H54 (cell line): ENCODE measurements around the gene GBF1.

Source experiments
- DNase-seq: peaks from one replicate; pipeline ENCODE4 v3.0.0; 2011; ENCODE audit warnings: low spot score, mixed read lengths; ENCODE audit not compliant: insufficient read length
- FAIRE-seq: peaks from 3 replicates; lab custom pipeline; 2011; peaks lifted over from hg19 to GRCh38; lab: Jason Lieb, UNC
- POLR2A ChIP-seq: IDR thresholded peaks from 2 replicates; pipeline ENCODE4 v1.6.1; 2011; ENCODE audit warnings: low read depth, mild to moderate bottlenecking, low read length

The GBF1 gene

GRCh38 chr10:102341038-102341688 lies 95.8 kb downstream of the GBF1 start:
- FAIRE-seq (no peak), DNase-seq (no peak)
- TF ChIP-seq POLR2A, result no peak

GRCh38 chr10:102342458-102342857 lies 97.1 kb downstream of the GBF1 start:
- DNase-seq (no peak), FAIRE-seq (no peak)
- TF ChIP-seq POLR2A, result no peak

GRCh38 chr10:102342958-102343357 lies 97.6 kb downstream of the GBF1 start:
- no peak for TF ChIP-seq POLR2A
- DNase-seq (peak; percentile 53), FAIRE-seq (peak; percentile 52)

GRCh38 chr10:102344067-102344466 lies 98.7 kb downstream of the GBF1 start:
- no peak for TF ChIP-seq POLR2A
- FAIRE-seq, result peak; percentile 67
- DNase-seq, result peak; percentile 39

- no peak for DNase-seq
These were observed 102.0 kb downstream of the GBF1 start for GRCh38 chr10:102347236-102347828.

GRCh38 chr10:102352066-102352715 lies 106.9 kb downstream of the GBF1 start:
- peak; percentile 39 for DNase-seq
- no peak for TF ChIP-seq POLR2A
- no peak for FAIRE-seq

More at GRCh38 chr10:102347236-102347828, 102.0 kb downstream of the GBF1 start:
- TF ChIP-seq POLR2A, result no peak
- FAIRE-seq, result no peak

- TF ChIP-seq POLR2A, result no peak
- no peak for FAIRE-seq
- DNase-seq, result no peak
These were observed 109.1 kb downstream of the GBF1 start for GRCh38 chr10:102354451-102354850.

- DNase-seq, result no peak
- FAIRE-seq, result no peak
These were observed 113.5 kb downstream of the GBF1 start for GRCh38 chr10:102358712-102359382.

GRCh38 chr10:102367441-102367840 lies 122.1 kb downstream of the GBF1 start:
- FAIRE-seq (no peak), DNase-seq (no peak)
- TF ChIP-seq POLR2A, result no peak

More at GRCh38 chr10:102358712-102359382, 113.5 kb downstream of the GBF1 start:
- TF ChIP-seq POLR2A, result no peak

GRCh38 chr10:102368077-102368476 lies 122.7 kb downstream of the GBF1 start:
- DNase-seq, result peak; percentile 41
- TF ChIP-seq POLR2A, result no peak
- FAIRE-seq, result no peak

GRCh38 chr10:102371295-102371694 lies 126.0 kb downstream of the GBF1 start:
- DNase-seq (no peak), FAIRE-seq (no peak)
- TF ChIP-seq POLR2A, result no peak

GRCh38 chr10:102375250-102375649 lies 129.9 kb downstream of the GBF1 start:
- no peak for FAIRE-seq
- TF ChIP-seq POLR2A, result no peak
- no peak for DNase-seq

GRCh38 chr10:102375867-102376266 lies 130.5 kb downstream of the GBF1 start:
- DNase-seq (no peak), FAIRE-seq (no peak)
- TF ChIP-seq POLR2A, result no peak

- DNase-seq, result no peak
- TF ChIP-seq POLR2A, result no peak
- FAIRE-seq, result no peak
These were observed 131.6 kb downstream of the GBF1 start for GRCh38 chr10:102376901-102377300.
